ENCODE measurements around the gene MDM1.

The MDM1 gene

GRCh38 chr12:68270358-68270757 is 61.8 kb downstream of the MDM1 start:
- no peak for DNase-seq

- no peak for DNase-seq
These were observed 62.4 kb downstream of the MDM1 start for GRCh38 chr12:68269779-68270178.

- no peak for DNase-seq
These were observed 63.2 kb downstream of the MDM1 start for GRCh38 chr12:68268967-68269366.

GRCh38 chr12:68267892-68268396 is 64.2 kb downstream of the MDM1 start:
- DNase-seq, result no peak

- DNase-seq, result no peak
These were observed 67.3 kb downstream of the MDM1 start for GRCh38 chr12:68264857-68265256.

GRCh38 chr12:68264158-68264855 is 67.9 kb downstream of the MDM1 start:
- DNase-seq, result no peak

- DNase-seq, result no peak
These were observed 68.8 kb downstream of the MDM1 start for GRCh38 chr12:68263366-68263765.

- DNase-seq, result no peak
These were observed 70.3 kb downstream of the MDM1 start for GRCh38 chr12:68261896-68262295.

- no peak for DNase-seq
These were observed 72.0 kb downstream of the MDM1 start for GRCh38 chr12:68260153-68260552.

GRCh38 chr12:68259318-68259940 is 72.7 kb downstream of the MDM1 start:
- no peak for DNase-seq

- no peak for DNase-seq
These were observed 78.7 kb downstream of the MDM1 start, which contains the start of gene IL22 for GRCh38 chr12:68253504-68253903. IL22 (minus strand) TSS chr12:68253604; CDS start chr12:68253448, 156 bp downstream.

- DNase-seq, result no peak
These were observed 80.1 kb downstream of the MDM1 start for GRCh38 chr12:68252077-68252476.

- no peak for DNase-seq
These were observed 81.7 kb downstream of the MDM1 start for GRCh38 chr12:68250454-68250853.

- DNase-seq, result no peak
These were observed 84.4 kb downstream of the MDM1 start for GRCh38 chr12:68247785-68248184.

GRCh38 chr12:68246350-68246749 is 85.8 kb downstream of the MDM1 start:
- no peak for DNase-seq

GRCh38 chr12:68245180-68246021 is 86.8 kb downstream of the MDM1 start:
- no peak for DNase-seq
